ENCODE data around the gene F10. TPM values are rescaled to one million over a fixed set of nuclear protein-coding genes. Genes with fewer than 3 reads are reported as not detected.
"Not testable (repeated sequence)": the region's sequence is repeated elsewhere in the genome, so short reads cannot be mapped to it uniquely, and the experiment has no call there.

Gene F10
- 0.62 TPM for total RNA-seq

DNA sequence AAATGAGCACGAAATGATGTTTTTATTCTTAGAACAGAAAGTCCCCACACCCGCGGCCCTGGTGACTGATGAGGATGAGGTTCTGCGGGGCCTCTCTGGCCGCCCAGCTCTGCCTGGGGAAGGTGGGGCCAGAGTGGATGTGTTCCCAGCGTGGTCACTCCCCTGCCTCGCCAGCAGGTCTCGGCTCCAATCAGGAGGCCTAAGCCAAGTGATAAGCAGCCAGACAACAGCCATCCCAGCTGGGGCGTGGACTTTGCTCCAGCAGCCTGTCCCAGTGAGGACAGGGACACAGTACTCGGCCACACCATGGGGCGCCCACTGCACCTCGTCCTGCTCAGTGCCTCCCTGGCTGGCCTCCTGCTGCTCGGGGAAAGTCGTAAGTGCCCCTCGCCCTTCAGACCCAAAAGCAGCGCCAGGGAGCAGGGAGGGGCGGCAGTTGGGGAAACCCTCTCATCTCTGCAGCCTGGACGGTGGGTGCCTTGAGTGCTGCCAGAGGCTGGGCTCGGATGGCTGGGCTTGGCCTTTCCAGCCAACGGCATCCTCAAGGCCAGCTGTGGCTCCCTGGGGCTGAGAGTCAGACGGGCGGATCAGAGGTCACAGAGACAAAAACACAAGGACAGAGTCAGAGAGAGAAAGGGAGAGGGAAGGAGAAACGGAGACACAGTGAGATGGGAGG, at the start of gene F10:
Gene F10, plus strand, starts transcription at position 250 of the 676 bp plus-strand sequence. Its CDS starts 57 bp downstream, at position 307.
- no peak for DNase-seq

DNA sequence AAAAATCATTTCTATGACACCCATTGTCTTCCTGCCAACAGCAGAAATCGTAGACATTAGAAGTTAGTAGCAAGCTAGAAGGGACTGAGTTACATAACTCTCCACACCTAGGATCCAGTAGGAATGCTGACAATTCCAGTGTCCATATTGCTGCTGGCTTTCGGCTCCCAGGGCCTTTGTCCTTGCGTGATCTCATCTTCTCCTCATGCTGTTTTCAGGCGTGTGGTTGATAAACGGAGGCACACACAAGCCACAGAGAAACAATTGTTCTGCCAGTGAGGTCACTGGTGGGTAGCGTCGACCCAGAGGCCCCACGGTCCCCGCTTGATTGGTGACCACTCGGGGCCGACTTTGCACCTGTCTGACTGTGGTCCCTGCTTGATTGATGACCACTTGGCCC, 48.7 kb upstream of the F10 start:
- no peak for DNase-seq

DNA sequence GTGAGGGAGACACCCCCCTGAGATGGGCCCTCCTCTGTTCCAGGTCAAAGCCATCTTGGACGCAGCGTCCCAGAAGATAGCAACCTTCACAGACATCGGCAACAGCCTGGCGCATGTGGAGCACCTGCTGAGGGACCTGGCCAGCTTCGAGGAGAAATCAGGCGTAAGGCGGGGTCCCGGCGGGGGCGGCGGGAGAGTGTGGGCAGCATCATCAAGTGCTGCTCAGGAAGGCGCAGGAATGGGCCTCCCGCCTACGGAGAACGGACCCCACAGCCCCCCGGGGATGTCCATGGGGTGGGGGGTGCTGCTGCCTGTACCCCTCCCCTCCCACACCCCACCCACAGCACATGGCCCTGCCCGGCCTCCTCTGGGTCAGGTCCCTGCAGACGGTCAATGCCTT, 48.2 kb upstream of the F10 start:
- DNase-seq = no peak

DNA sequence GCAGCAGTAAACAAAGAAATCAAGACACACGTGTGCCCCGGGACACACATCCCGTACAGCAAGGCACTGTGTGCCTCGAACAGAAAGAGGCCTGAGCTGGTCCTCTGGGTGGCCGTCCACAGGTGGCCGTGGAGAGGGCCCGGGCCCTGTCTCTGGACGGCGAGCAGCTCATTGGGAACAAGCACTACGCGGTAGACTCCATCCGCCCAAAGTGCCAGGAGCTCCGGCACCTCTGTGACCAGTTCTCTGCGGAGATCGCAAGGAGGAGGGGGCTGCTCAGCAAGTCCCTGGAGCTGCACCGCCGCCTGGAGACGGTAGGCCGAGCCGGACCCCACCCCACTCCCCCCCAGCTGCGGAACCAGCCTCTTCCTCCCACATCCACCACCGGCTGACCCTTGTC, 47.7 kb upstream of the F10 start:
- no peak for DNase-seq

- no peak for DNase-seq
Measured at GRCh38 chr13:113075711-113076110, 46.9 kb upstream of the F10 start.

DNA sequence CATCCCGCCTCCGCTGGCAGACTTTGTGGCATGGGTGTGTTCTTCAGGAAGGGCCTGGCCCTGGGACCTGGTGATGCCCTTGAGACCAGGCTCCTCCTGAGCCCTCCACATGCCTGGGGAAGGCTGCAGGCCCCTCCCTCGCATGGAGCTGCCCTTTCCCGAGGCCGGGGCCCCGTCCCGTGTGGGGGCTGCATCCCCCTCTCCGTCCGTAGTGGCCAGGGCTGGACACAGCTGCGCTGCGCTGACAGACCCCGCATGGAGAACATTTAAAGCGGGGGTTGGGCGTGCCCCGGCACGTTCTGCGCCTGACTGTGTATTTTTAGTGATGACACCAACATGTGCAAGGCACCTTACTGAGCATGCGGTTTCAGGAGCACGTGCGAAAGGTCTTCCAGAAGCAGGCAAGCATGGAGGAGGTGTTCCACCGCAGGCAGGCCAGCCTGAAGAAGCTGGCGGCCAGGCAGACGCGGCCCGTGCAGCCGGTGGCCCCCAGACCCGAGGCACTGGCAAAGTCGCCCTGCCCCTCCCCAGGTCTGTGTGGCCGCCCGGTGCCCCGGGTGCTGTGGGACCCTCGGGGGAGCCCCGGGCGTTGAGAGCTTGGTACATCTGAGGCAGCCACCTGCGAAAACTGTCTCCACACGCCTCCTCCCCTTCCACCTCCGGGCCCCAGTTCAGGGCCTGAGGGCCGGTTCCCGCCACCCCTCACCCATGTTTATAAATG, 45.8 kb upstream of the F10 start:
- no peak for DNase-seq

GRCh38 chr13:113077566-113077952, 45.0 kb upstream of the F10 start:
- DNase-seq = no peak

GRCh38 chr13:113077953-113078901, 44.4 kb upstream of the F10 start:
- DNase-seq = no peak

DNA sequence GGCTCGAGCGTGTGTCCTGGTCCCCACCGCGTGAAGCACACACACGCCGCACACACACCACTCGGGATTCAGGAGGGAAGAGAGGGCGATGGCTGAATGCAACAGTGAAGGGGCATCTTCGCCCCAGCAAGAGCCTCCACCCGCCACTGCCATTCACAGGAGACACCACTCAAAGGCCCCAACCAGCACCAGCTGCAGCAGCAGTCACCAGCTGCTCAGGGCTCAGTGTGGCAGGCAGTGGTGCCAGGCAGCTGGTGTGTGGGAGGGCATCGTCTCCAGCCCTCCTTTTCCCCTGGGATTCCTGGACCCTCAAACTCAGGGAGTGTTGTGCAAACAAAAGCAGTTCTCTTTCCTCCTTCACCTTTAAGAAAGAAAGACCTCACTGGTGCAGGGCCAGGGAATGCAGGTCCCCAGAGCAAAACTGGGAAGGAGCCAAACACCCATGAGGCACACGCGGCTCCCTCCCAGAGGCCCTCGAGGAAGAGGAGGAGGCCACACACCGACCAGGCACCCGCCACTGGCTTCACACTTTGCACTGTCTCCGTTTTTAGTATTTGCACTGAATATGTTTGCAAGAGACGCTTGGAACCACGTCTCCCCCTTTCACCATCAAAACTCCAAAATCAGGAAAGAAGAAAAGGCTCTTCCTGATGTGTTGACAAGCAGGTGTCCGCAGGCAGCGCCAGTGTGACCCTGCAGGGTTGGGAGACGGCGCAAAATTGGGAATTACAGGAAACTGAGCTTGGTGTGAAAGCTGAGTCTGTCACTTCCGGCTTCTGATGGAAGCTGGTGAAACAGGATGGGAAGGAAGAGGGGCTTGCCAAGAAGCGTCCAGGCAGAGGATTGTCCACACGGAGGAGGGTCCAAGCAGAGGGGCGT, 43.5 kb upstream of the F10 start:
- peak; percentile 52 for DNase-seq

- DNase-seq = not testable (repeated sequence)
Measured at GRCh38 chr13:113079781-113080080, 42.9 kb upstream of the F10 start.

GRCh38 chr13:113080361-113080831, 42.2 kb upstream of the F10 start:
- DNase-seq = no peak

GRCh38 chr13:113080901-113081521, 41.6 kb upstream of the F10 start:
- DNase-seq = no peak

- DNase-seq = no peak
Measured at GRCh38 chr13:113082198-113083021, 40.2 kb upstream of the F10 start.

DNA sequence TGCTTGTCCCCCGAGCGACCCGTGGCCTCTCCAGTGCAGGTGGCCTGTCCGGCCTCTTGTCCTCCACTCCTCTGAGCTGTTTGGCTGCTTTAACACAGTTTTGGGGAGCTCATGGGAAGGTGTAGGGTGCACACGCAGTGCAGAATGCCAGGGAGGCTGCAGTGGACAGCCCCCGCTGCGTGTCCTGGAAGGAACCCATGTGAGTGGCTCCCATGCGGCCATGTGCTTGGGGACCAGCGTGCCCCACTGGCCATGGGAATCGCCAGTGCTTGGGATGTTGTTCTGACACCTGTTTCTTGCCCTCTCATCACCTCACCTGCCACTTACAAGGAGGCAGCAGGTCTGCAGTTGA, 39.6 kb upstream of the F10 start:
- DNase-seq = no peak

- peak; percentile 40 for DNase-seq
Measured at GRCh38 chr13:113083402-113084061, 39.1 kb upstream of the F10 start.

GRCh38 chr13:113084094-113084942, 38.3 kb upstream of the F10 start:
- DNase-seq = no peak

DNA sequence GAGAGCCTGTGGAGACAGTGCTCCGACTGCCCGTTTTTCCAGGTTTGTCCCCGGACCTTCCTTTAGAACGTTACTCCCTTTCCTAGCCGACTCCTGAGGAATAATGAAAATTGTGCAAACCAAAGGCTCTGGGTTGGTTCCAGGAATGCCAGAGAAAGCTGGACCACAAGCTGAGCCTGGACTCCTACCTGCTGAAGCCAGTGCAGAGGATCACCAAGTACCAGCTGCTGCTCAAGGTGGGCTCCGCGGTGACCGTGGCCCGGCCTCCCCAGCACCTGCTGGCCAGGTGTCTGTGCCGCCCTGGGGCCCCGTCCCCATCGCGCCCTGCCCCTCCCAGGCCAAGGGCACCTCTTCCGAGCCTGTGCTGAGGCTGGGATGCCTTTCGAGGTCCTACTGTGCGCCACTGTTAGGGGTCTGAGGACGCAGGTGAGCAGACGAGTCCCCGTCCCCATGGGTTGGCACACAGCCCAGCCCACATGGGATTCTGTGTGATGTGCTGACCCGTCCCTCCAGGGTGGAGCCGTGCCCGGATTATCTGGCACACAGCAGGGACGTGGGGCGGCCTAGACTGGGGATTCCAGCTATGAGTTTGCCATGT, 37.6 kb upstream of the F10 start:
- DNase-seq = no peak

DNA sequence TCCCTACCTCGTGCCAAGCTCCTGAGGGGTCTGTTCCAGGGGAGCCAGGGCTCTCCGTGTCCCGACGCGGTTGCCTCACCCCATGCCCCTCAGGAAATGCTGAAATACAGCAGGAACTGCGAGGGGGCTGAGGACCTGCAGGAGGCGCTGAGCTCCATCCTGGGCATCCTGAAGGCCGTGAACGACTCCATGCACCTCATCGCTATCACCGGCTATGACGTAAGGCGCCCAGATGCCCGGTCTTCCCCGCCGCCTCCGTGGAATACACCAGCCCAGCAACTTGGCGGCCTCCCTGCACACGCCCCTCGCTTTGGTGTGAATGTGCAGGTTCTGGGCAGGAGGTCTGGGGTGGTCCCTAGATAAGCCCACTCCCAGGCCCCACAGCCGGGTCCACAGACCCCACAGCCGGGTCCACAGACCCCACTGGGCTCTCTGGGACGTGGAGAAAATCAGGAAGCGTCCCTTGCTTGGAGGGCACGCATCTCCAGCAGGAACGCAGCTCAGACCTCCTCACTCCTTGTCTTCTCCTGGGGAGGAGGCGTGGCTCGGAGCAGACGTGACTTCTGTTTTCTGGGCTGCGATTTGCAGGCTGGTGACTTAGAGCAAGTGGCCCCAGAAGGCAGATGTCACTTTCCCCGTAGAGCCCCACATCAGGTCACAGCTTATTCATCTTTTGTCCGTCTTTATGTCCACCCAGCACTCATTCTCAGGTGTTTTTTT, 36.4 kb upstream of the F10 start:
- DNase-seq = no peak
